Sigmoid colon (tissue), 4 donors: ENCODE measurements around the gene TCF12.

Experiments used
- EP300 ChIP-seq, 4 donors: sonication (generic); formaldehyde crosslinking; IDR thresholded peaks; one replicate each; pipeline ENCODE4 v1.6.1; 2017; ENCODE audit warnings: antibody characterized with exemption in 4 of 4
- TF ChIP-seq, protein P1 (sequence below), 4 experiments: fragments of 450-650 bp in 3 of 4; fragments of 200-600 bp in 1 of 4; IDR thresholded peaks; one replicate each; pipeline ENCODE4 v1.5.1; 2016 to 2019; ENCODE audit warnings: antibody characterized with exemption in 4 of 4, mild to moderate bottlenecking in 3 of 4, moderate library complexity in 2 of 4

DNA sequence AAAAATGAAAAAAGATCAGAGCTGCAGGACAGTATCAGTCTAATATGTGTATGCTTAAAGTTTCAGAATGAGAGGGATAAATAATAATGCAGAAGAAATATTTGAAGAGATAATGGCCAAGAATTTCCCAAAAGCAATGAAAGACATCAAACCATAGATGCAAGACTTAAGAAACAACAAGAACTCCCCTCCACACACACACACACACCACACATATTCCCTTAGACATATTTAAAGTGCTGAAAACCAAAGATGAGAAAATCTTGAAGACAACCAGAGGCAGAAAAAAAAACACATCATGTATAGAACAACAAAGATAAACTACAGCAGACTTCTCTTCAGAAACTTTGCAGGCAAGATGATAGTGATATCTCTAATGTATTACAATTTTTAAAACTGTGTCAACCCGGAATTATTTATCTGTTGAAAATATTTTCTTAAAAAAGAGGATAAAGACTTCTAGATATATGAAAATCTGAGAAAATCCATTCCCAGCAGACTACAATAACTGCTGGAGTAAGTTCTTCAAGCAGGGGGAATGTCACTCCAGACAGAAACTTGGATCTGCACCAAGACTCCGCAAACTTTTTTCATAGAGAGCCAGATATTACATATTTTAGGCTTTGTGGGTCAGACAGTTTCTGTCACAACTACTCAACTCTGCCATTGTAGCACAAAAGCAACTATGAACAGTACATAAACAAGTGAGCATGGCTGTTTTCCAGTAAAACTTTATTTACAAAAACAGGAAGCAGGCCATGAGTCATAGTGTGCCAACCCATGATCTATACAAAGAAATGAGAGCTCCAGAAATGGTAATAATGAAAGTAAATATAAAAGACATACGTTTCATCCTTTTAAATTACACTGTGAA, 234.5 kb downstream of the TCF12 start:
- TF ChIP-seq, protein P1, sequence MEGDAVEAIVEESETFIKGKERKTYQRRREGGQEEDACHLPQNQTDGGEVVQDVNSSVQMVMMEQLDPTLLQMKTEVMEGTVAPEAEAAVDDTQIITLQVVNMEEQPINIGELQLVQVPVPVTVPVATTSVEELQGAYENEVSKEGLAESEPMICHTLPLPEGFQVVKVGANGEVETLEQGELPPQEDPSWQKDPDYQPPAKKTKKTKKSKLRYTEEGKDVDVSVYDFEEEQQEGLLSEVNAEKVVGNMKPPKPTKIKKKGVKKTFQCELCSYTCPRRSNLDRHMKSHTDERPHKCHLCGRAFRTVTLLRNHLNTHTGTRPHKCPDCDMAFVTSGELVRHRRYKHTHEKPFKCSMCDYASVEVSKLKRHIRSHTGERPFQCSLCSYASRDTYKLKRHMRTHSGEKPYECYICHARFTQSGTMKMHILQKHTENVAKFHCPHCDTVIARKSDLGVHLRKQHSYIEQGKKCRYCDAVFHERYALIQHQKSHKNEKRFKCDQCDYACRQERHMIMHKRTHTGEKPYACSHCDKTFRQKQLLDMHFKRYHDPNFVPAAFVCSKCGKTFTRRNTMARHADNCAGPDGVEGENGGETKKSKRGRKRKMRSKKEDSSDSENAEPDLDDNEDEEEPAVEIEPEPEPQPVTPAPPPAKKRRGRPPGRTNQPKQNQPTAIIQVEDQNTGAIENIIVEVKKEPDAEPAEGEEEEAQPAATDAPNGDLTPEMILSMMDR (IDR thresholded peaks at IDR 0.05), result no peak
- TF ChIP-seq EP300 (IDR thresholded peaks at IDR 0.05), result no peak
